Thyroid gland (tissue), 4 donors: ENCODE results near the gene AANAT. TPM values are rescaled to one million over a fixed set of nuclear protein-coding genes. Genes with fewer than 3 reads are reported as not detected.

Experiments used
- DNase-seq, 2 donors: peaks; one replicate each; pipeline ENCODE4 v3.0.0-alpha.2; 2019
- H3K27ac ChIP-seq, 3 donors: fragments of 200-600 bp; sonication (generic); 1 replicate in 2 of 3; 2 replicates in 1 of 3; pipeline ENCODE4 v1.5.1; 2016 to 2019; ENCODE audit warnings: mild to moderate bottlenecking in 1 of 3, moderate library complexity in 1 of 3
- H3K27me3 ChIP-seq: fragments of 200-600 bp; sonication (generic); one replicate; pipeline ENCODE4 v1.5.1; 2019
- H3K36me3 ChIP-seq, 2 donors: fragments of 200-600 bp; sonication (generic); one replicate each; pipeline ENCODE4 v1.5.1; 2016 to 2019
- H3K4me1 ChIP-seq, 2 donors: fragments of 200-600 bp; sonication (generic); one replicate each; pipeline ENCODE4 v1.5.1; 2017 to 2019
- H3K4me3 ChIP-seq, 3 donors: fragments of 200-600 bp; sonication (generic); replicated peaks in 1 of 3; 1 replicate in 2 of 3; 2 replicates in 1 of 3; pipeline ENCODE4 v1.5.1; 2016; ENCODE audit warnings: mild to moderate bottlenecking in 1 of 3
- H3K9me3 ChIP-seq: fragments of 200-600 bp; sonication (generic); one replicate; pipeline ENCODE4 v1.5.1; 2017
- POLR2A ChIP-seq, 2 donors: fragments of 450-650 bp; IDR thresholded peaks; one replicate each; pipeline ENCODE4 v1.6.1; 2017; ENCODE audit warnings: antibody characterized with exemption in 2 of 2, mild to moderate bottlenecking in 2 of 2, moderate library complexity in 1 of 2
- WGBS, 2 donors: methylation state at CpG; one replicate each; pipeline ENCODE4 v1.1.5; 2017; 5-methylcytosine and 5-hydroxymethylcytosine counted together
- intact Hi-C: fragments of 100-400 bp; cut with DNase I; formaldehyde crosslinking; loops from one replicate; pipeline ENCODE4 v1.15.1; 2023
- total RNA-seq, 4 donors: library from RNA; depleted of rRNA; stranded (reverse); fragments of >200 nt; gene quantifications; one replicate each; pipeline ENCODE4 v1.2.3, GENCODE V29; 2016
- TF ChIP-seq, protein P1 (sequence below), 6 experiments: fragments of 200-600 bp in 3 of 6; fragments of 450-650 bp in 3 of 6; sonication (generic) in 3 of 6; IDR thresholded peaks; one replicate each; pipeline ENCODE4 v1.5.1; 2016 to 2019; ENCODE audit warnings: antibody characterized with exemption in 6 of 6, mild to moderate bottlenecking in 2 of 6, inconsistent platforms in 1 of 6, moderate library complexity in 1 of 6

AANAT gene
- total RNA-seq, 4 donors from 2014 or later = 0.81 TPM; not detected in 3

DNA sequence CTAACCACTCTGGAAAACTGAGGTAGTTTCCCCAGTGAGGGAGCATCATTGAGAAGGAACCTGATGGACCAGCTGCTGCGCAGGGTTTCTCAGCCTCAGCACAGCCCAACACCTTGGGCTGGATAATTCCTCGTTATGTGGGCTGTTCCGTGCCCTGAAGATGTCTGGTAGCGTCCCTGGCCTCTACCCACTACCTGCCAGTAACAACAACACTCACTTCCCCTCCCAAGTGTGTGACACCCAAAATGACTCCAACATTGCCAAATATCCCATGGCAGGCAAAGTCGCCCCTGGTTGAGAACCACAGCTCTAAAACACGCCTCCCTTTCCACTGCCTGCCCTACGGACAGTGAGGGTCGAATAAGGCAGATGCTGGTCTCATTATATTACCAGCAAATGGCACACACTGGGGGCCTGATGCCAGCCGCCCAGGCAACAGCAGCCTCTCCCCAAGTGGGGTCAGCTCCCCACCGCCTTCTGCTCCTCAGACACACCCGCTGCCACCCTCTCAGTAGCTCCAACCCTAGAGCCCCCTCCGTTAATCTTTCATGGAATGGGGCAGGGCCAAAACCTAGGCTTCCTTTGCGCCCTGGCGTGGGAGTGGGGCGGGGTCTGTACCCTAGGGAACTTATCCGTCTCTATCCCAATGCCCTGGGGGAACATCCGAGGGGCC, 32.8 kb downstream of the AANAT start:
- Histone ChIP-seq H3K27ac (peak overlapping the region; percentile 38 to 88 (median 85)), H3K4me1 (peaks cover 39 to 47% of the 10 kb centered on the region in 2 donors), H3K9me3 (no peaks in the 10 kb centered on the region), H3K27me3 (no peaks in the 10 kb centered on the region), H3K4me3 (peak overlapping the region in 1 of 3 donors; percentile 72), H3K36me3 (no peaks in the 10 kb centered on the region)
- TF ChIP-seq POLR2A (IDR thresholded peaks at IDR 0.05) = no peak
- TF ChIP-seq, protein P1, sequence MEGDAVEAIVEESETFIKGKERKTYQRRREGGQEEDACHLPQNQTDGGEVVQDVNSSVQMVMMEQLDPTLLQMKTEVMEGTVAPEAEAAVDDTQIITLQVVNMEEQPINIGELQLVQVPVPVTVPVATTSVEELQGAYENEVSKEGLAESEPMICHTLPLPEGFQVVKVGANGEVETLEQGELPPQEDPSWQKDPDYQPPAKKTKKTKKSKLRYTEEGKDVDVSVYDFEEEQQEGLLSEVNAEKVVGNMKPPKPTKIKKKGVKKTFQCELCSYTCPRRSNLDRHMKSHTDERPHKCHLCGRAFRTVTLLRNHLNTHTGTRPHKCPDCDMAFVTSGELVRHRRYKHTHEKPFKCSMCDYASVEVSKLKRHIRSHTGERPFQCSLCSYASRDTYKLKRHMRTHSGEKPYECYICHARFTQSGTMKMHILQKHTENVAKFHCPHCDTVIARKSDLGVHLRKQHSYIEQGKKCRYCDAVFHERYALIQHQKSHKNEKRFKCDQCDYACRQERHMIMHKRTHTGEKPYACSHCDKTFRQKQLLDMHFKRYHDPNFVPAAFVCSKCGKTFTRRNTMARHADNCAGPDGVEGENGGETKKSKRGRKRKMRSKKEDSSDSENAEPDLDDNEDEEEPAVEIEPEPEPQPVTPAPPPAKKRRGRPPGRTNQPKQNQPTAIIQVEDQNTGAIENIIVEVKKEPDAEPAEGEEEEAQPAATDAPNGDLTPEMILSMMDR (IDR thresholded peaks at IDR 0.05) = no peak
- intact Hi-C loops = no loop called here
- DNase-seq = peak in 1 of 2 donors; percentile 28
- 61 to 69% methylated on average over 14 to 17 of the region's 17 CpGs for WGBS, 2 donors

DNA sequence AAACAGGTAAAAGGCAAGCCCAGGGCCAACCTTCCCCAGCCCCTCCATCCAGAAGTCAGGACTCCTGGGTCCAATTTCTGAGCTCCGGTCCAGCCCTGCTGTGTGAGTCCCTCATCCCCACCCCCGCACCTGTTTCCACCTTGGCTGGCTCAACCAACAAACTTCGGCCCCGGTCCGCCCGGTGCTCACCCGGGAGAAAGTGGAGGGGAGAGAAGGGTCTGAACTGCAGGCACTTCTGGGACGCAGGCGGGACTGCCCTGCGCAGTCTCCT, 33.3 kb downstream of the AANAT start:
- Histone ChIP-seq H3K36me3 (no peaks in the 10 kb centered on the region), H3K4me3 (peak overlapping the region; percentile 17 to 72 (median 24)), H3K4me1 (peaks cover 39 to 47% of the 10 kb centered on the region in 2 donors), H3K27ac (peak overlapping the region; percentile 38 to 88 (median 85)), H3K9me3 (no peaks in the 10 kb centered on the region), H3K27me3 (no peaks in the 10 kb centered on the region)
- DNase-seq = no peak
- whole genome bisulfite sequencing, 2 donors = 6 to 19% methylated on average over 10 of the region's 10 CpGs
- intact Hi-C loops = no loop called here
- TF ChIP-seq, protein P1 (IDR thresholded peaks at IDR 0.05) = no peak
- no peak for TF ChIP-seq POLR2A (IDR thresholded peaks at IDR 0.05)

DNA sequence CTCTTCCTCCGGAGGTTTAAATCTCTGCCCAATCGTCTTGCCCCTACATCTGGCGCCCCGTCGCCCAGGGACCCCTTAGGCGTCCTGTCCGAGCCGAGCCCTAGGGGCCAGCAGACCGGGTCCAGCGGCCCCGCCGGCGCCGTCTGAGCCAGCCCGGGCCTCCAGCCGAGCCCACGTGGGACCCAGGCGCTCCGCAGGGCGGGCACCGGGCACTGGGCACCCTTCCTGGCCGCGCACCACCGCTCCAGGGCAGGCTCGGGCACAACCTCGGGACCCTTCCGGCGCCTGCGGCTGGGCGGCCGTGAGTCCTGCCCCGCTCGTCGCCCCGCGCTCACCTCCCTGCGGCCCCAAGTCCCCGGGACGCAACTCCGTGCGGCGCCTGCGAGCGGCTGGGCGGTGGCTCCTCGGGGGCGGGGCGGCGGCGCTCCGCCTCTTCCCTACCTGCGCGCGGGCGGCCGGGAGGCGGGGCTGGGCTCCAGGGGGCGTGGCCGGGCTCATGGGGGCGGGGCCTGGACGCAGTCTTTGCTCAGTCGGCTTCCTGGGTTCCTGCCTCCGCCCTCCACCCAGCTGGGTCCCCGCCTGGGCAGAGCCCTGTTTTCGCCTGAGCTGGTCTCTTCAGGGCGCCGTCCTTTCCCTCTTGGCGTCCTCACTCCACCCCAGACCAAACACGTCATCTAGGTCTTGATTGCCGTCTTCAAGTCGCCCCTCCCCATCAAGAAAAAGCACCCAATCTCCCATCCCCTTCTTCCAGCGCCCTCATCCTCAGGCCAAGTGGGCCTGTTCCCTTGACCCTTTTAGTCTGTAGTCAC, 33.8 kb downstream of the AANAT start, which contains the start of gene RHBDF2:
Gene RHBDF2, minus strand, starts transcription at position 406 of the 809 bp plus-strand sequence. CDS start 19,899 bp downstream, outside the sequence.
- TF ChIP-seq POLR2A (IDR thresholded peaks at IDR 0.05) = peak in 1 of 2 donors; percentile 90
- TF ChIP-seq, protein P1 (IDR thresholded peaks at IDR 0.05) = no peak
- DNase-seq = peak; percentile 89
- H3K4me1 ChIP-seq = peaks cover 39 to 47% of the 10 kb centered on the region in 2 donors
- WGBS, 2 donors = 3 to 5% methylated on average over 14 to 19 of the region's 72 CpGs
- no peaks in the 10 kb centered on the region for H3K9me3 ChIP-seq
- peak within 1 kb of the TSS; percentile 68 to 88 (median 85) for H3K27ac ChIP-seq
- H3K27me3 ChIP-seq = no peaks in the 10 kb centered on the region
- H3K4me3 ChIP-seq = peak within 1 kb of the TSS; percentile 17 to 72 (median 24)
- intact Hi-C loops = no loop called here
- H3K36me3 ChIP-seq = no peaks in the 10 kb centered on the region

DNA sequence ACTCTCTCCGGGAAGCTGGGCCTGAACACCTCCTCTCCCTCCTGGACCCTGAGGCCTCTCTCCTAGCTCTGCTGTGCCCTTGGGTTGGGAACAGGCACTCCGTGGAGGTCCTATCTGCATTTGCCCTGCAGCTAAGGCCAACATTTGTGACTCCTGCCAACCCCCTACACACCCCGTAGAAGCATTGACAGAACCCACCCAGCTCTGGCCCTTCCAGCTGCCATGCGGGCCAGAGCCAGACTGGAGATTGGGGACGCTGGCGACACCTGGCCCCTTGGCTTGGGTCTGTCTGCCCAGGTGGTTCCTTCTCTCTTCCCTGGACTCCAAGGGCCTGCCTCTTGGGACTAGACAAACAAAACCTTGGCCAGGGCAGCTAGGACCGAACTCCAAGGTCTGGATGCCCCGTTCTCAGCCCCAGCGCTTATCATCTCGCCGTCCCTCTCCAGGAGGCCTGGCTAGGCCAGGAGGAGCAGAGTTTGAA, 34.5 kb downstream of the AANAT start:
- WGBS, 2 donors = 54 to 58% methylated on average over 3 to 11 of the region's 11 CpGs
- Histone ChIP-seq H3K4me1 (peaks cover 39 to 47% of the 10 kb centered on the region in 2 donors), H3K9me3 (no peaks in the 10 kb centered on the region), H3K4me3 (peak overlapping the region in 1 of 3 donors; percentile 72), H3K27me3 (no peaks in the 10 kb centered on the region), H3K27ac (peak overlapping the region; percentile 68 to 88 (median 72)), H3K36me3 (no peaks in the 10 kb centered on the region)
- intact Hi-C loops = no loop called here
- DNase-seq = peak; percentile 33 to 37
- TF ChIP-seq, protein P1 (IDR thresholded peaks at IDR 0.05) = no peak
- TF ChIP-seq POLR2A (IDR thresholded peaks at IDR 0.05) = no peak
